DOHH2 (cell line): Measurements from ENCODE around the gene NPDC1.

ENCODE experiments used
- H3F3A ChIP-seq: fragments of 200-600 bp; sonication (generic), shearing (Covaris generic); 2 replicates; pipeline ENCODE4 v1.6.0; 2016; ENCODE audit warnings: antibody characterized with exemption, mild to moderate bottlenecking; ENCODE audit not compliant: control insufficient read depth, insufficient read depth
- H3K27ac ChIP-seq: fragments of 200-600 bp; sonication (generic); 2 replicates; pipeline ENCODE4 v1.5.1; 2014; ENCODE audit warnings: low read depth, mild to moderate bottlenecking, low read length, moderate library complexity
- H3K27me3 ChIP-seq: fragments of 200-600 bp; sonication (generic); 2 replicates; pipeline ENCODE4 v1.6.1; 2014; ENCODE audit warnings: mild to moderate bottlenecking, low read length, mixed read lengths; ENCODE audit not compliant: control insufficient read depth
- H3K36me3 ChIP-seq: fragments of 200-600 bp; sonication (generic); 2 replicates; pipeline ENCODE4 v1.6.1; 2014; ENCODE audit warnings: mild to moderate bottlenecking, low read length, moderate library complexity, mixed read lengths; ENCODE audit not compliant: control insufficient read depth
- H3K4me1 ChIP-seq: fragments of 200-600 bp; sonication (generic); 2 replicates; pipeline ENCODE4 v1.6.1; 2014; ENCODE audit warnings: mild to moderate bottlenecking, low read length, mixed read lengths; ENCODE audit not compliant: control insufficient read depth
- H3K4me2 ChIP-seq: fragments of 200-600 bp; sonication (generic); 2 replicates; pipeline ENCODE4 v1.6.0; 2014; ENCODE audit warnings: mild to moderate bottlenecking, low read length, moderate library complexity
- H3K4me3 ChIP-seq: fragments of 200-600 bp; sonication (generic); 2 replicates; pipeline ENCODE4 v1.5.1; 2014; ENCODE audit warnings: mild to moderate bottlenecking, low read length, mixed read lengths
- H3K79me2 ChIP-seq: fragments of 200-600 bp; sonication (generic); 2 replicates; pipeline ENCODE4 v1.6.1; 2014; ENCODE audit warnings: mild to moderate bottlenecking, low read length, mixed read lengths; ENCODE audit not compliant: control insufficient read depth
- H3K9me2 ChIP-seq: fragments of 200-600 bp; sonication (generic); replicated peaks from 2 replicates; pipeline ENCODE4 v1.6.1; 2014; ENCODE audit warnings: mild to moderate bottlenecking, low read length, mixed read lengths; ENCODE audit not compliant: control insufficient read depth
- H3K9me3 ChIP-seq: fragments of 200-600 bp; sonication (generic); 2 replicates; pipeline ENCODE4 v1.6.1; 2014; ENCODE audit warnings: antibody characterized with exemption, low read length, mixed read lengths; ENCODE audit not compliant: control insufficient read depth, insufficient read depth
- H4K20me1 ChIP-seq: fragments of 200-600 bp; sonication (generic); 2 replicates; pipeline ENCODE4 v1.6.0; 2014; ENCODE audit warnings: low read depth, mild to moderate bottlenecking, antibody characterized with exemption, low read length, moderate library complexity; ENCODE audit not compliant: control insufficient read depth, insufficient read depth
- EZH2phosphoT487 ChIP-seq: fragments of 200-600 bp; sonication (generic); IDR thresholded peaks from 2 replicates; pipeline ENCODE4 v1.6.1; 2017; ENCODE audit warnings: borderline replicate concordance, mild to moderate bottlenecking, antibody characterized with exemption, low read length, moderate library complexity, mixed read lengths
- TF ChIP-seq, protein P1 (sequence below): fragments of 200-600 bp; sonication (generic); IDR thresholded peaks from one replicate; pipeline ENCODE4 v1.5.1; 2014; ENCODE audit warnings: antibody characterized with exemption, mild to moderate bottlenecking, low read depth, low read length; ENCODE audit not compliant: poor library complexity, severe bottlenecking

Gene NPDC1

DNA sequence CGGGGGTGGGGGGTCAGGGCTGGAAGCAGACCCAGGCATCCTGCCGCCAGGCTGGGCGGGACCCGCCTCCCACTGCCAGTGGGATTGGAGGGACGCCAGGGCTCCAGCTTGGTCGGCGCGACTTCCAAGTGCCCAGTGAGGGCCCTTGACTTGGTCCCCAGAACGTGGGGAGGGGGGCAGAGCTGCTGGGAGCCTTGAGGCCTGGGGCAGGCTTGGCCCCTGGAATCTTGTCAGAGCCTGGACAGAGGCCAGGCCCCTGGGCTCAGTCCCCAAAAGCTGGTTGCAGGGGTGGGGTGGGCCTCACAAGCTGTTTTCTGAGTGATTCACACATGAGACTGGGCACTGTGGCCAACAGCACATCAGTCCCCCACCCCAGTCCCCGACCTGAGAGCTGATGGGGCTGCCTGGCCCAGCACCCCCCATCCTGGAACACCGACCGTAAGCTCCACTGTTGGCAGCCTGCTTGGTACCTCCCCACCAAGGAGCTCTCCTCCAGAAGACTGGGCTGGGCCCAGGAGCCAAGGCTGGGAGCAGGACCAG lies 50.1 kb downstream of the NPDC1 start:
- H3K36me3 ChIP-seq: peaks cover 8% of the 10 kb centered on the region
- H3K9me2 ChIP-seq: no peaks in the 10 kb centered on the region
- no peak overlapping the region for H3K27ac ChIP-seq
- H3K4me3 ChIP-seq: no peak overlapping the region
- H3K4me1 ChIP-seq: peaks cover 42% of the 10 kb centered on the region
- H3K4me2 ChIP-seq: peak overlapping the region; percentile 38
- peaks cover 7% of the 10 kb centered on the region; the same call in 1 of the 2 replicates for H4K20me1 ChIP-seq
- no peak for TF ChIP-seq EZH2phosphoT487
- TF ChIP-seq, protein P1, sequence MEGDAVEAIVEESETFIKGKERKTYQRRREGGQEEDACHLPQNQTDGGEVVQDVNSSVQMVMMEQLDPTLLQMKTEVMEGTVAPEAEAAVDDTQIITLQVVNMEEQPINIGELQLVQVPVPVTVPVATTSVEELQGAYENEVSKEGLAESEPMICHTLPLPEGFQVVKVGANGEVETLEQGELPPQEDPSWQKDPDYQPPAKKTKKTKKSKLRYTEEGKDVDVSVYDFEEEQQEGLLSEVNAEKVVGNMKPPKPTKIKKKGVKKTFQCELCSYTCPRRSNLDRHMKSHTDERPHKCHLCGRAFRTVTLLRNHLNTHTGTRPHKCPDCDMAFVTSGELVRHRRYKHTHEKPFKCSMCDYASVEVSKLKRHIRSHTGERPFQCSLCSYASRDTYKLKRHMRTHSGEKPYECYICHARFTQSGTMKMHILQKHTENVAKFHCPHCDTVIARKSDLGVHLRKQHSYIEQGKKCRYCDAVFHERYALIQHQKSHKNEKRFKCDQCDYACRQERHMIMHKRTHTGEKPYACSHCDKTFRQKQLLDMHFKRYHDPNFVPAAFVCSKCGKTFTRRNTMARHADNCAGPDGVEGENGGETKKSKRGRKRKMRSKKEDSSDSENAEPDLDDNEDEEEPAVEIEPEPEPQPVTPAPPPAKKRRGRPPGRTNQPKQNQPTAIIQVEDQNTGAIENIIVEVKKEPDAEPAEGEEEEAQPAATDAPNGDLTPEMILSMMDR: no peak
- H3K9me3 ChIP-seq: no peaks in the 10 kb centered on the region
- peaks cover 28% of the 10 kb centered on the region for H3K27me3 ChIP-seq
- no peaks in the 10 kb centered on the region for H3F3A ChIP-seq
- H3K79me2 ChIP-seq: peaks cover 10% of the 10 kb centered on the region

GRCh38 chr9:136995362-136995761 lies 50.6 kb downstream of the NPDC1 start:
- H3K4me1 ChIP-seq: peaks cover 38% of the 10 kb centered on the region
- no peaks in the 10 kb centered on the region for H3K9me2 ChIP-seq
- TF ChIP-seq, protein P1: no peak
- TF ChIP-seq EZH2phosphoT487: no peak
- peaks cover 31% of the 10 kb centered on the region for H3K27me3 ChIP-seq
- H4K20me1 ChIP-seq: peaks cover 7% of the 10 kb centered on the region; the same call in 1 of the 2 replicates
- H3K36me3 ChIP-seq: peaks cover 8% of the 10 kb centered on the region
- H3K4me2 ChIP-seq: no peak overlapping the region
- H3K9me3 ChIP-seq: no peaks in the 10 kb centered on the region
- H3K27ac ChIP-seq: no peak overlapping the region
- H3F3A ChIP-seq: no peaks in the 10 kb centered on the region
- H3K4me3 ChIP-seq: no peak overlapping the region
- peaks cover 10% of the 10 kb centered on the region for H3K79me2 ChIP-seq

- H3K79me2 ChIP-seq: peaks cover 10% of the 10 kb centered on the region
- H3K36me3 ChIP-seq: peaks cover 8% of the 10 kb centered on the region
- H3K27me3 ChIP-seq: peaks cover 36% of the 10 kb centered on the region
- H3F3A ChIP-seq: no peaks in the 10 kb centered on the region
- peaks cover 33% of the 10 kb centered on the region for H3K4me1 ChIP-seq
- no peaks in the 10 kb centered on the region for H3K9me2 ChIP-seq
- no peaks in the 10 kb centered on the region for H3K9me3 ChIP-seq
- H4K20me1 ChIP-seq: peaks cover 7% of the 10 kb centered on the region; the same call in 1 of the 2 replicates
- no peak overlapping the region for H3K4me2 ChIP-seq
- H3K27ac ChIP-seq: no peak overlapping the region
- TF ChIP-seq, protein P1: no peak
- no peak for TF ChIP-seq EZH2phosphoT487
- H3K4me3 ChIP-seq: no peak overlapping the region
Observed at GRCh38 chr9:136994888-136995230, 51.1 kb downstream of the NPDC1 start.
